Adrenal gland (tissue), 5 donors: ENCODE results near the gene PSME4.

Source experiments
- POLR2A ChIP-seq, 2 donors: fragments of 450-650 bp; IDR thresholded peaks; one replicate each; pipeline ENCODE4 v1.6.1; 2017; ENCODE audit warnings: antibody characterized with exemption in 2 of 2, mild to moderate bottlenecking in 2 of 2, moderate library complexity in 1 of 2
- TF ChIP-seq, protein P1 (sequence below), 6 experiments: fragments of 450-650 bp in 4 of 6; fragments of 200-600 bp in 2 of 6; sonication (generic) in 1 of 6; IDR thresholded peaks; 1 replicate in 5 of 6; 2 replicates in 1 of 6; pipeline versions ENCODE4 v1.5.1 to v1.8.0; 2016 to 2021; ENCODE audit warnings: antibody characterized with exemption in 6 of 6, mild to moderate bottlenecking in 2 of 6, moderate library complexity in 1 of 6
- donor health status: DM: no; HTN: no; CAD: no.

DNA sequence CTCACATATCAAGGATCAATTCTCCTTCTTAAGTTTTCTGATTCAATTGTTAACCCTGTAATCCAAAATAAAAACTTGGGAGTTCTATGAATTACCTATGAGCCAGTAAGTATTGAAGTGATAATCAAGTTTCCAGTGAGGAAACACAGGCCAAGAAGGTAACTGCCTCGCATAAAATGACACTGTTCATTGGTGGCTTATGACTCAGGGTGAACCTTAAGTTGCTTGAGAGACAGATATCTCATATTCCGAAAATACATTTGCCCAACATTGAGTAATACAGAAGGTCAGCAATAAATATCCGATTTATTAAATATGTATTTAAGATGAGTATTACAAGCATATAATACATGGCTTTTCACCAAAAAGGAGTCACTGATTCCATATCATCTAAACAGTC, 31.9 kb downstream of the PSME4 start:
- no peak for TF ChIP-seq POLR2A (IDR thresholded peaks at IDR 0.05)
- TF ChIP-seq, protein P1, sequence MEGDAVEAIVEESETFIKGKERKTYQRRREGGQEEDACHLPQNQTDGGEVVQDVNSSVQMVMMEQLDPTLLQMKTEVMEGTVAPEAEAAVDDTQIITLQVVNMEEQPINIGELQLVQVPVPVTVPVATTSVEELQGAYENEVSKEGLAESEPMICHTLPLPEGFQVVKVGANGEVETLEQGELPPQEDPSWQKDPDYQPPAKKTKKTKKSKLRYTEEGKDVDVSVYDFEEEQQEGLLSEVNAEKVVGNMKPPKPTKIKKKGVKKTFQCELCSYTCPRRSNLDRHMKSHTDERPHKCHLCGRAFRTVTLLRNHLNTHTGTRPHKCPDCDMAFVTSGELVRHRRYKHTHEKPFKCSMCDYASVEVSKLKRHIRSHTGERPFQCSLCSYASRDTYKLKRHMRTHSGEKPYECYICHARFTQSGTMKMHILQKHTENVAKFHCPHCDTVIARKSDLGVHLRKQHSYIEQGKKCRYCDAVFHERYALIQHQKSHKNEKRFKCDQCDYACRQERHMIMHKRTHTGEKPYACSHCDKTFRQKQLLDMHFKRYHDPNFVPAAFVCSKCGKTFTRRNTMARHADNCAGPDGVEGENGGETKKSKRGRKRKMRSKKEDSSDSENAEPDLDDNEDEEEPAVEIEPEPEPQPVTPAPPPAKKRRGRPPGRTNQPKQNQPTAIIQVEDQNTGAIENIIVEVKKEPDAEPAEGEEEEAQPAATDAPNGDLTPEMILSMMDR (IDR thresholded peaks at IDR 0.05): no peak
